ENCODE measurements around the gene HPS4.

GRCh38 chr22:26494506-26494905 lies 10.9 kb upstream of the HPS4 start:
- TF ChIP-seq CTCF (IDR thresholded peaks at IDR 0.05; ENCODE audit: control extremely low read depth in 1 of 3, insufficient read depth in 1 of 3, low read depth in 1 of 3, low read length in 3 of 3) (no peak), POLR2AphosphoS5 (IDR thresholded peaks at IDR 0.05; ENCODE audit: low read depth, low read length) (no peak), ZNF274 (IDR thresholded peaks at IDR 0.05; ENCODE audit: borderline replicate concordance, extremely low read depth, low read length) (no peak), EZH2 (IDR thresholded peaks at IDR 0.05; ENCODE audit: low read depth, low read length, severe bottlenecking) (no peak), CBX8 (IDR thresholded peaks at IDR 0.05; ENCODE audit: borderline replicate concordance, low read depth, low read length) (no peak), CREB1 (IDR thresholded peaks at IDR 0.05) (no peak), SRF (IDR thresholded peaks at IDR 0.05; ENCODE audit: low read depth, low read length) (no peak), GABPA (IDR thresholded peaks at IDR 0.05; ENCODE audit: borderline replicate concordance, insufficient read depth, low read length) (no peak), RNF2 (IDR thresholded peaks at IDR 0.05; ENCODE audit: borderline replicate concordance, low read depth, low read length, missing control alignments, poor library complexity, severe bottlenecking) (no peak), CHD1 (IDR thresholded peaks at IDR 0.05; ENCODE audit: low read depth, low read length) (no peak), HDAC2 (IDR thresholded peaks at IDR 0.05; ENCODE audit: borderline replicate concordance in 1 of 2, low read depth in 2 of 2, low read length in 2 of 2) (no peak)

Data from H1 (cell line).